H1 (cell line): ENCODE results near the gene ARPP21. TPM values are rescaled to one million over a fixed set of nuclear protein-coding genes. Genes with fewer than 3 reads are reported as not detected.

Source experiments
- E2F6 ChIP-seq: IDR thresholded peaks from 2 replicates; pipeline ENCODE4 v1.6.1; 2012; ENCODE audit warnings: inconsistent platforms
- polyA plus RNA-seq, 7 experiments: library from polyadenylated mRNA; depleted of rRNA in 3 of 7; stranded (reverse) in 5 of 7; unstranded in 2 of 7; fragments of >200 nt in 5 of 7; fragments of 200-250 nt in 2 of 7; gene quantifications; 1 replicate in 5 of 7; 2 replicates in 1 of 7; 4 replicates in 1 of 7; pipeline versions ENCODE4 v1.2.1 to v1.2.3, GENCODE V29; 2011 to 2013; ENCODE audit warnings: missing spikeins in 2 of 7, mixed read lengths in 2 of 7
- total RNA-seq: library from RNA; stranded (reverse); fragmentation: NEBNext Ultra II Directional; extraction: Animal tissue kit (Norgen Biotek cat#: 25700); gene quantifications from 2 replicates; pipeline ENCODE4 v1.2.1, GENCODE V29; 2021

Gene ARPP21
- total and polyA plus RNA-seq, 2 of the 8 experiments (the other 6 are each of a cell fraction or from before 2014, with no cell fraction given), result not detected

GRCh38 chr3:35789042-35789831 is 149.9 kb downstream of the ARPP21 start (continued):
- TF ChIP-seq E2F6, result no peak
